GM23248 (cell line): ENCODE measurements around the gene DOCK10. TPM values are rescaled to one million over a fixed set of nuclear protein-coding genes. Genes with fewer than 3 reads are reported as not detected.

Experiments
- DNase-seq: peaks from one replicate; pipeline ENCODE4 v3.0.0-alpha.2; 2015
- H2AFZ ChIP-seq: fragments of 200-600 bp; sonication (generic); 2 replicates; pipeline ENCODE4 v1.6.1; 2016; ENCODE audit warnings: antibody characterized with exemption
- H3F3A ChIP-seq: fragments of 200-600 bp; sonication (generic); 2 replicates; pipeline ENCODE4 v1.6.1; 2016; ENCODE audit warnings: mild to moderate bottlenecking, antibody characterized with exemption, mixed run types; ENCODE audit not compliant: insufficient read depth
- H3K27ac ChIP-seq: fragments of 200-600 bp; sonication (generic); 2 replicates; pipeline ENCODE4 v1.5.1; 2016; ENCODE audit warnings: mild to moderate bottlenecking
- H3K27me3 ChIP-seq: fragments of 200-600 bp; sonication (generic); replicated peaks from 2 replicates; pipeline ENCODE4 v1.6.1; 2016; ENCODE audit warnings: mild to moderate bottlenecking; ENCODE audit not compliant: insufficient read depth
- H3K36me3 ChIP-seq: fragments of 200-600 bp; sonication (generic); 2 replicates; pipeline ENCODE4 v1.6.1; 2016; ENCODE audit warnings: low read depth, mild to moderate bottlenecking
- H3K4me1 ChIP-seq: fragments of 200-600 bp; sonication (generic); 2 replicates; pipeline ENCODE4 v1.6.1; 2016; ENCODE audit warnings: mild to moderate bottlenecking; ENCODE audit not compliant: insufficient read depth
- H3K4me2 ChIP-seq: fragments of 200-600 bp; sonication (generic); one replicate; pipeline ENCODE4 v1.6.1; 2016; ENCODE audit warnings: mild to moderate bottlenecking; ENCODE audit not compliant: unreplicated experiment
- H3K4me3 ChIP-seq: fragments of 200-600 bp; sonication (generic); 2 replicates; pipeline ENCODE4 v1.5.1; 2016; ENCODE audit warnings: mild to moderate bottlenecking
- H3K79me2 ChIP-seq: fragments of 200-600 bp; sonication (generic); 2 replicates; pipeline ENCODE4 v1.6.1; 2016; ENCODE audit warnings: mild to moderate bottlenecking; ENCODE audit not compliant: insufficient read depth
- H3K9ac ChIP-seq: fragments of 200-600 bp; sonication (generic); 2 replicates; pipeline ENCODE4 v1.6.1; 2016; ENCODE audit warnings: mild to moderate bottlenecking
- H3K9me2 ChIP-seq: fragments of 200-600 bp; sonication (generic); 2 replicates; pipeline ENCODE4 v1.6.1; 2016; ENCODE audit warnings: mixed run types, mild to moderate bottlenecking, moderate library complexity; ENCODE audit not compliant: insufficient read depth
- H3K9me3 ChIP-seq: fragments of 200-600 bp; sonication (generic); one replicate; pipeline ENCODE4 v1.6.1; 2017; ENCODE audit warnings: low read depth
- H4K20me1 ChIP-seq: fragments of 200-600 bp; sonication (generic); 2 replicates; pipeline ENCODE4 v1.6.0; 2016; ENCODE audit not compliant: insufficient read depth
- EZH2 ChIP-seq: fragments of 200-600 bp; sonication (generic); IDR thresholded peaks from 2 replicates; pipeline ENCODE4 v1.6.1; 2018; ENCODE audit warnings: antibody characterized with exemption, mild to moderate bottlenecking; ENCODE audit not compliant: insufficient read depth, poor library complexity, severe bottlenecking
- EZH2phosphoT487 ChIP-seq: fragments of 200-600 bp; sonication (generic); IDR thresholded peaks from 2 replicates; pipeline ENCODE4 v1.6.1; 2018; ENCODE audit warnings: antibody characterized with exemption, moderate library complexity, mild to moderate bottlenecking, low read depth; ENCODE audit not compliant: insufficient read depth
- WGBS, 2 experiments: methylation state at CpG; one replicate each; pipeline ENCODE4 v1.1.6; 2015 to 2017; ENCODE audit warnings: low lambda C conversion rate in 2 of 2, low coverage in 1 of 2; ENCODE audit errors: missing lambda C conversion rate in 2 of 2; 5-methylcytosine and 5-hydroxymethylcytosine counted together
- in situ Hi-C: fragments of 300-500 bp; cut with MboI; formaldehyde crosslinking; loops from 2 replicates; pipeline ENCODE4 v1.15.0; 2020
- polyA plus RNA-seq: library from polyadenylated mRNA; unstranded; fragments of >200 nt; fragmentation: Nextera tagmentation; extraction: Ambion mirVana; gene quantifications from 2 replicates; pipeline ENCODE4 v1.2.1, GENCODE V29; 2016
- total RNA-seq: library from RNA; depleted of rRNA; stranded (reverse); fragments of >200 nt; shearing (Covaris generic); gene quantifications from 2 replicates; pipeline ENCODE4 v1.2.3, GENCODE V29; 2014

DOCK10 gene
- total and polyA plus RNA-seq, 2 experiments from 2014 or later: 8.5 to 19.2 TPM

DNA sequence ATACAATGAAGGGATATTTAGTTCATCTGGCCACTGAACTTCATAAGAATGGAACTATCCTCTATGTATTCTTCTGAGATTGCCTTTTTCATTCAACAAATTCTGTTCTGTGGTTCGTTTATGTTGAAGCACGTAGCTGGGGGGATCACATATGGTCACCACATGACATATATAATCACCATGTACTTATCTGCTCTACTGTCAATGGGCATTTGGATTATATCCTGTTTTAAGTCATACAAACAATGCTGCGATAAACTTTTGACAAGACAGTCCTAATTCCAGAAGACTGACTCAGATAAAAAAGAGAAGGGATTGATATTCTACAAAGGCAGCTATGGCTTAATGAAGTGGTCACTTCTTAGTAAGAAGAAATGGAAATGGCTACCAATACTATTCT, 210.1 kb downstream of the DOCK10 start:
- TF ChIP-seq EZH2 (no peak), EZH2phosphoT487 (no peak)
- Histone ChIP-seq H3K27ac (no peak overlapping the region), H4K20me1 (no peaks in the 10 kb centered on the region), H3K4me3 (no peak overlapping the region), H3K9me2 (no peaks in the 10 kb centered on the region), H2AFZ (no peak overlapping the region), H3F3A (peaks cover 15% of the 10 kb centered on the region), H3K9ac (no peak overlapping the region), H3K36me3 (peaks cover 17% of the 10 kb centered on the region; the same call in 1 of the 2 replicates), H3K9me3 (no peaks in the 10 kb centered on the region), H3K79me2 (no peaks in the 10 kb centered on the region), H3K27me3 (no peaks in the 10 kb centered on the region), H3K4me1 (peaks cover 12% of the 10 kb centered on the region), H3K4me2 (no peak overlapping the region)
- in situ Hi-C loops: no loop called here
- DNase-seq: no peak
- 80 to 89% methylated on average over 3 of the region's 3 CpGs for WGBS, 2 experiments

DNA sequence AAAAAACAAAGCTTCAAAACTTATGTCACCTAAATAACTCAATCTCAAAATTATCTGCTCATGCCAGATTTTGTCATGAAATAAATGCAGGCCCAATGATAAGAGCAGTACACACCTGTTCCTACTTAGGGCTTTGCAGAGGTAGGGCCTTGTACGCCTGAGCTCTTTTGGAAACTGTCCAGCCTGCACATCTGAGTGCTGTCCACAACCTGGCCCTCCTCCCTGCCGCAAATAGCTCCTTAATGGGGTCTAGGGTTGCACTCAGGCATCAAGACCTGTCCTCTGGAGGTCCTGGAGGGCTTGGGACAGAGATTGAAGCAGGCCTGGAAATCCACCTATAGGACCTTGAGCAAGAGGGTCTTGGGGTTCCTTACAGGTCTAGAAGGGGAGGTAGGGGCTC, 210.7 kb downstream of the DOCK10 start:
- Histone ChIP-seq H3K79me2 (no peaks in the 10 kb centered on the region), H3K4me2 (no peak overlapping the region), H3K9ac (no peak overlapping the region), H3K9me2 (no peaks in the 10 kb centered on the region), H3K27ac (no peak overlapping the region), H3K4me3 (no peak overlapping the region), H3K36me3 (peaks cover 17% of the 10 kb centered on the region; the same call in 1 of the 2 replicates), H3K4me1 (peaks cover 6% of the 10 kb centered on the region; the same call in 1 of the 2 replicates), H2AFZ (no peak overlapping the region), H3K27me3 (no peaks in the 10 kb centered on the region), H3K9me3 (no peaks in the 10 kb centered on the region), H4K20me1 (no peaks in the 10 kb centered on the region), H3F3A (peaks cover 8% of the 10 kb centered on the region)
- in situ Hi-C loops: no loop called here
- DNase-seq: no peak
- no peak for TF ChIP-seq EZH2
- TF ChIP-seq EZH2phosphoT487: no peak
- 96 to 100% methylated on average over 2 of the region's 2 CpGs for WGBS, 2 experiments

DNA sequence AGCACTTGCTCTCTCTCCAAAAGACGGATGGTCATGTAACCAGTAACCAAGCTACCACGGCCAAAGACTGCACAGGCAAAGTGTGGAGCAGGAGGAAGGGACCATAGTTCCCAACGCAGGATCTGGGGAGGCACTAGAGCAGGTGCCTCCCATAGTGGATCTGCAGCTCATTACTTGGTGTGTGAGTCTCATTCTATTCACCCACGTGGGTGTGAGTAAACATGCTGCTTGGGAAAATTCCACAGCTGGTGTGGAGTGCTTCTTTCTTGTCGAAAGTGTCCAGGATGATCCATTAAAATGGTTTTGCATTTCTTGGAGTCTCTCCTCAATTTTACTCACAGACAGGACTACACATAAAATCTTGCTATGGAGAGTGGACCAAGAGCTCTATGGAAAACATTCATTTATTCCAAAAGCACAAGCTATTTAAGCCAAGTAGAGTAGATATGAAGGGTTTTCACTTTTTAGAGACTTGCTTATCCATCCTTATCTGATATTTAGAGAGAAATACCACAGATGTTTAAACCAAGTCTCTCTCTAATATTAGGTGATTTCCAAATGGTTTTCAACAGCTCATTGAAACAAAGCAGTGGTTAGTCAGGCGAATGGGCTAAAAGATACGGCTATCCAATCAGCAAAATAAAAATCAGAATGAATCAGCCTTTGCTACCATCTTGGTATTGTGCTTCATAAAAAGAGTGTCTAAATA, 221.8 kb downstream of the DOCK10 start:
- no peaks in the 10 kb centered on the region for H3K9me3 ChIP-seq
- peak; percentile 29 for DNase-seq
- no peak for TF ChIP-seq EZH2
- TF ChIP-seq EZH2phosphoT487: no peak
- H3F3A ChIP-seq: peaks cover 49% of the 10 kb centered on the region
- no peaks in the 10 kb centered on the region for H3K79me2 ChIP-seq
- H3K9ac ChIP-seq: no peak overlapping the region
- no peaks in the 10 kb centered on the region for H3K9me2 ChIP-seq
- in situ Hi-C loops: no loop called here
- H3K4me1 ChIP-seq: peaks cover 33% of the 10 kb centered on the region
- H4K20me1 ChIP-seq: no peaks in the 10 kb centered on the region
- no peak overlapping the region for H3K4me2 ChIP-seq
- WGBS, 2 experiments: 90 to 91% methylated on average over 7 of the region's 7 CpGs
- H3K27ac ChIP-seq: no peak overlapping the region
- H2AFZ ChIP-seq: no peak overlapping the region
- peaks cover 17% of the 10 kb centered on the region for H3K36me3 ChIP-seq
- no peaks in the 10 kb centered on the region for H3K27me3 ChIP-seq
- no peak overlapping the region for H3K4me3 ChIP-seq

DNA sequence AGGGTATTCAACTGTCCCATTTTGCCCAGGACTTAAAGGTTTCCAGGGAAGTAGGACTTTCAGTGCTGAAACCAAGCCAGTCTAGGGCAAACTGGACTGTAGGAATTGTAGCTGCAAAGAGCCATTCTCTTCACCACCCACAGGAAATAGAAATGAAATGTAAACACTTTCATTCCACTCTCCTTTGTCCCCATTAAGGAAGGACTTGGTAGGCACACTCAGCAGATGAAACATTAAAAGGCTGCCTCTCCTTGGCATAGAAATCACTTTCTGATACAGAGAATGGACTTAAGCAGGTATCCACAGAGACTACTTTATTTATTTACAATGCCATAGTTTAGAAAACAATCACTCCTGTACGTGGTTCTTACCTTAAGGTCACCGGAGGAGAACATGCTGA, 223.2 kb downstream of the DOCK10 start:
- Histone ChIP-seq H3K36me3 (peaks cover 28% of the 10 kb centered on the region), H3K27ac (no peak overlapping the region)

More for the DNA sequence above, 223.2 kb downstream of the DOCK10 start:
- Histone ChIP-seq H3K9me3 (no peaks in the 10 kb centered on the region), H3K4me2 (peak overlapping the region; percentile 38), H3K9me2 (no peaks in the 10 kb centered on the region), H3K27me3 (no peaks in the 10 kb centered on the region), H3K4me3 (no peak overlapping the region), H3F3A (peaks cover 49% of the 10 kb centered on the region), H2AFZ (no peak overlapping the region), H3K4me1 (peaks cover 33% of the 10 kb centered on the region), H4K20me1 (no peaks in the 10 kb centered on the region), H3K9ac (no peak overlapping the region), H3K79me2 (no peaks in the 10 kb centered on the region)
- DNase-seq: no peak
- in situ Hi-C loops: no loop called here
- WGBS, 2 experiments: 95 to 100% methylated on average over 2 of the region's 2 CpGs
- TF ChIP-seq EZH2phosphoT487 (no peak), EZH2 (no peak)
